Esophagus squamous epithelium (tissue), 5 donors: ENCODE measurements around the gene LAMC3. TPM values are rescaled to one million over a fixed set of nuclear protein-coding genes. Genes with fewer than 3 reads are reported as not detected.

Experiments used
- DNase-seq: peaks from one replicate; lab custom pipeline; 2025; lab: John Stamatoyannopoulos, UW
- H3K27ac ChIP-seq, 4 donors: fragments of 200-600 bp; sonication (generic); one replicate each; pipeline ENCODE4 v1.5.1; 2016 to 2019; ENCODE audit warnings: mild to moderate bottlenecking in 1 of 4
- H3K27me3 ChIP-seq, 4 donors: fragments of 200-600 bp; sonication (generic); 1 replicate in 3 of 4; 2 replicates in 1 of 4; pipeline versions ENCODE4 v1.5.1 to v1.6.0; 2017 to 2021; ENCODE audit warnings: antibody characterized with exemption in 1 of 4
- H3K36me3 ChIP-seq, 3 donors: fragments of 200-600 bp; sonication (generic); one replicate each; pipeline ENCODE4 v1.5.1; 2016 to 2019
- H3K4me1 ChIP-seq, 3 donors: fragments of 200-600 bp; sonication (generic); one replicate each; pipeline ENCODE4 v1.5.1; 2017 to 2019
- H3K4me3 ChIP-seq, 4 donors: fragments of 200-600 bp; sonication (generic); 1 replicate in 3 of 4; 2 replicates in 1 of 4; pipeline ENCODE4 v1.5.1; 2016 to 2019; ENCODE audit warnings: mild to moderate bottlenecking in 2 of 4, moderate library complexity in 1 of 4
- H3K9me3 ChIP-seq, 3 donors: fragments of 200-600 bp; sonication (generic); one replicate each; pipeline ENCODE4 v1.5.1; 2016 to 2019
- POLR2A ChIP-seq, 4 donors: fragments of 450-650 bp; IDR thresholded peaks; one replicate each; pipeline ENCODE4 v1.6.1; 2017; ENCODE audit warnings: antibody characterized with exemption in 4 of 4, mild to moderate bottlenecking in 4 of 4, moderate library complexity in 3 of 4
- WGBS, 2 donors: methylation state at CpG; one replicate each; pipeline ENCODE4 v1.1.5; 2018; 5-methylcytosine and 5-hydroxymethylcytosine counted together
- intact Hi-C: fragments of 100-400 bp; cut with DNase I; formaldehyde crosslinking; loops from one replicate; pipeline ENCODE4 v1.15.0; 2022
- total RNA-seq, 4 donors: library from RNA; depleted of rRNA; stranded (reverse); fragments of >200 nt; gene quantifications; one replicate each; pipeline ENCODE4 v1.1.0, GENCODE V29; 2016
- TF ChIP-seq, protein P1 (sequence below), 6 experiments: fragments of 450-650 bp in 4 of 6; fragments of 200-600 bp in 2 of 6; sonication (generic) in 2 of 6; IDR thresholded peaks; one replicate each; pipeline ENCODE4 v1.5.1; 2016 to 2019; ENCODE audit warnings: antibody characterized with exemption in 6 of 6, mild to moderate bottlenecking in 4 of 6, moderate library complexity in 4 of 6
- donor health status: DM: yes; HTN: yes; CAD: no.

LAMC3 gene
- total RNA-seq, 4 donors from 2014 or later: 0.53 to 4.6 (median 2.7) TPM

DNA sequence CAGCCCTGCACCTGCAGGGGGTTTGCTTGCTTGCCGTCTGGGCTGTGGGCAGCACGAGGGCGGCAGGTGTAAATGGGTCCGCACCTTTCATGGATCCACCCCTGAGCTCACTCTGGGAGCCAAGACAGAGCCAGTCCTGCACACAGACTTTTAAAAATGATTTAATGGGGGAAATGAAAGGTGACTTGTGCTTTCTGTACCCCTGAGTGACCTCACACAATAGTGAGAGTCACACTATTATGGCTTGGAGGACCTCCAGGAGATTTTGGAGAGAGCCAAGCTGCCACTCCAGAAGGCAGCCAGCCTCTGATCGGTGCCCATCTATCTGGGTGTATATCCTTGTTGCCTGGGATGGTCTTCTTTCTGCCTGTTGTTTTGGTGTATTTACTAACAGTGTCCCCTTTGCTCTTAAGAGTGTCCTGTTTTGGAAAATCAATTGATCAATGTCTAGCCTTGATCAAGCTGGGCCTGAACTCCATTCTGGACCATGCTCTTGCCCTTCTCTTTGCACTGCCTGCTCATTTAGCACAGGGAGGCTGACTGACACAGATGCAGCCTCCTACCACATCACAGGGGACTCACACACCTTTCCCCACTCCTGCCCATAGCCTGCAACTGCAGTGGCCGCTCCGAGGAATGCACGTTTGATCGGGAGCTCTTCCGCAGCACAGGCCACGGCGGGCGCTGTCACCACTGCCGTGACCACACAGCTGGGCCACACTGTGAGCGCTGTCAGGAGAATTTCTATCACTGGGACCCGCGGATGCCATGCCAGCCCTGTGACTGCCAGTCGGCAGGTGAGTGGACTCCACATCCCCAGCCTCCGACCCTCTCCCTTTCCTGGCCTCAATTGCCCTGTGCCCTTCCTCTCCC is 29.5 kb downstream of the LAMC3 start:
- H3K9me3 ChIP-seq: no peaks in the 10 kb centered on the region
- H3K27me3 ChIP-seq: peaks cover 0 to 40% (median 0%) of the 10 kb centered on the region in 4 donors
- no peaks in the 10 kb centered on the region for H3K36me3 ChIP-seq
- peaks cover 0 to 17% (median 7%) of the 10 kb centered on the region in 3 donors for H3K4me1 ChIP-seq
- H3K4me3 ChIP-seq: no peak overlapping the region
- TF ChIP-seq, protein P1, sequence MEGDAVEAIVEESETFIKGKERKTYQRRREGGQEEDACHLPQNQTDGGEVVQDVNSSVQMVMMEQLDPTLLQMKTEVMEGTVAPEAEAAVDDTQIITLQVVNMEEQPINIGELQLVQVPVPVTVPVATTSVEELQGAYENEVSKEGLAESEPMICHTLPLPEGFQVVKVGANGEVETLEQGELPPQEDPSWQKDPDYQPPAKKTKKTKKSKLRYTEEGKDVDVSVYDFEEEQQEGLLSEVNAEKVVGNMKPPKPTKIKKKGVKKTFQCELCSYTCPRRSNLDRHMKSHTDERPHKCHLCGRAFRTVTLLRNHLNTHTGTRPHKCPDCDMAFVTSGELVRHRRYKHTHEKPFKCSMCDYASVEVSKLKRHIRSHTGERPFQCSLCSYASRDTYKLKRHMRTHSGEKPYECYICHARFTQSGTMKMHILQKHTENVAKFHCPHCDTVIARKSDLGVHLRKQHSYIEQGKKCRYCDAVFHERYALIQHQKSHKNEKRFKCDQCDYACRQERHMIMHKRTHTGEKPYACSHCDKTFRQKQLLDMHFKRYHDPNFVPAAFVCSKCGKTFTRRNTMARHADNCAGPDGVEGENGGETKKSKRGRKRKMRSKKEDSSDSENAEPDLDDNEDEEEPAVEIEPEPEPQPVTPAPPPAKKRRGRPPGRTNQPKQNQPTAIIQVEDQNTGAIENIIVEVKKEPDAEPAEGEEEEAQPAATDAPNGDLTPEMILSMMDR (IDR thresholded peaks at IDR 0.05): no peak
- TF ChIP-seq POLR2A (IDR thresholded peaks at IDR 0.05): no peak
- no peak for DNase-seq
- WGBS, 2 donors: 91 to 93% methylated on average over 5 to 13 of the region's 19 CpGs
- intact Hi-C loops: no loop called here
- no peak overlapping the region for H3K27ac ChIP-seq

DNA sequence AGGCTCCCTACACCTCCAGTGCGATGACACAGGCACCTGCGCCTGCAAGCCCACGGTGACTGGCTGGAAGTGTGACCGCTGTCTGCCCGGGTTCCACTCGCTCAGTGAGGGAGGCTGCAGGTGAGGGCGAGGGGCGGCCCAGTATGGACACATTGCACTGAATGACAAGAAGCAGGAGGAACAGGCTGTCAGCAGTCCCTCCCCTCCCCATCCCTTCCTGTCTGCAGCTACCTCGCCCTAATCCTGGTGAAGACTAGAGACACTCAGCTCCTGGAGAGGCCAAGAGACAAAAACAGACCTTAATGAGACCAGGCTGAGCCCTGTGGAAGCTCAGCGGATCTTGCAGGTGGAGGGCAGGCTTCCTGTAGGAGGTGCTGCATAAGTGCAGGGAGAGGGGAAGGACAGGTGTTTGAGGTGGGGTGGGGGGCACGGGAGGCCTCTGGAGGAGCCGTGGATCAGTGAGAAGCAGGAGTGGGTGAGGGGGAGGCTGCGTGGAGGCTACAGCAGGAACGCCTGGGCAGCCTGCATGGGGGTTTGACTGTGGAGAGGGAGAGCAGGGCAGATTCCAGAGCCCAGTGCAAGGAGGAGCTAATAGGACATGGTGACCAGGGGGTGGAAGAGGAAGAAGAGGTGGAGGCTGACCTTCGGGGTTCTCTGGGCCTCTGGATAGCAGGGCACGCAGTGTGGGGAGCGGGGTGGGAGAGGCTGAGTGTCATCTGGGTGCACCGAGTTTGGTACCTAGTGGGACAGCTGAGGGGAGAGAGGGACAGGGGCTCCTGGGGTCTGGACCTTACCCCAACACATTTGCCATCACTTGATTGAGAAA is 30.4 kb downstream of the LAMC3 start:
- H3K27me3 ChIP-seq: peaks cover 0 to 34% (median 0%) of the 10 kb centered on the region in 4 donors
- no peak for TF ChIP-seq POLR2A (IDR thresholded peaks at IDR 0.05)
- TF ChIP-seq, protein P1 (IDR thresholded peaks at IDR 0.05): no peak
- no peak for DNase-seq
- no peaks in the 10 kb centered on the region for H3K9me3 ChIP-seq
- no peak overlapping the region for H3K4me3 ChIP-seq
- H3K4me1 ChIP-seq: peaks cover 0 to 17% (median 7%) of the 10 kb centered on the region in 3 donors
- intact Hi-C loops: no loop called here
- WGBS, 2 donors: 68 to 79% methylated on average over 7 to 12 of the region's 18 CpGs
- H3K27ac ChIP-seq: no peak overlapping the region
- H3K36me3 ChIP-seq: no peaks in the 10 kb centered on the region

DNA sequence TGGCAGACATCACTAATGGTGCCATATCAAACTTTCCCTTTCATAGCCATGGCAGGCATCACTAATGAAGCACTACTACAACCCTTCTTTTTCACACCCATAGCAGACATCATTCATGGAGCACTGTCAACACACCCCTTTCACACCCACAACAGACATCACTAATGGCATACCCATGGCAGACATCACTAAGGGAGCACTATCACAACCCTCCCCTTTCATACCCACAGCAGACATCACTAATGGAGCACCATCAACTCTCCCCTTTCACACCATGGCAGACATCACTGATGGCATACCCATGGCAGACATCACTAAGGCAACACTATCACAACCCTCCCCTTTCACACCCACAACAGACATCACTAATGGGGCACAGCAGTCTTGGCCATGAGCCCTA is 33.7 kb downstream of the LAMC3 start:
- no peak for TF ChIP-seq POLR2A (IDR thresholded peaks at IDR 0.05)
- TF ChIP-seq, protein P1 (IDR thresholded peaks at IDR 0.05): no peak
- Histone ChIP-seq H3K4me3 (no peak overlapping the region), H3K9me3 (no peaks in the 10 kb centered on the region), H3K4me1 (peaks cover 4 to 11% (median 5%) of the 10 kb centered on the region in 3 donors), H3K27ac (no peak overlapping the region), H3K27me3 (peaks cover 0 to 19% (median 0%) of the 10 kb centered on the region in 4 donors), H3K36me3 (no peaks in the 10 kb centered on the region)
- intact Hi-C loops: no loop called here
- DNase-seq: no peak

DNA sequence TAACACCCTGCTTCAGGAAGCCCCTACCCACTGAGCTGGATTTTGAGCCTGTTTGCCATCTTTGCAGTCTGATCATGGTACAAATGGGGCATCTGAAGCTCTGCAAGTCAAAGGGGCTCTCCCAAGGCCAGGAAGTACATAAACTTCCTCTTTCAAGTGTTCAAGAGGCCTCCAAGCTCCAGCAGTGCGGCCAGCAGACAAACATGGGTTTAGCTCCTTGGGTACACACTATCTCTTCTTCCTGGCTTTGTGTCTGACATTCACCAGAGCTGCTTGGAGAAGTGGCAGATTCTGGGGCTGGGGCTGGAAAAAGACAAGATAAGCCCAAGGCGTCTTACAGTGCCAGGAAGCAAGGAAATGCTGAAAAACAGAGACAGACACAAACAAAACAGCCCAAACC is 34.1 kb downstream of the LAMC3 start:
- no peak overlapping the region for H3K27ac ChIP-seq
- H3K9me3 ChIP-seq: no peaks in the 10 kb centered on the region
- H3K36me3 ChIP-seq: no peaks in the 10 kb centered on the region
- 43 to 57% methylated on average over 1 to 2 of the region's 2 CpGs for WGBS, 2 donors
- H3K4me3 ChIP-seq: no peak overlapping the region
- intact Hi-C loops: no loop called here
- TF ChIP-seq POLR2A (IDR thresholded peaks at IDR 0.05): no peak
- TF ChIP-seq, protein P1 (IDR thresholded peaks at IDR 0.05): no peak
- peaks cover 0 to 15% (median 0%) of the 10 kb centered on the region in 4 donors for H3K27me3 ChIP-seq
- no peak for DNase-seq
- H3K4me1 ChIP-seq: peaks cover 4 to 7% (median 5%) of the 10 kb centered on the region in 3 donors
